Karpas-422 (cell line): Measurements from ENCODE around the gene HECW1. TPM values are rescaled to one million over a fixed set of nuclear protein-coding genes. Genes with fewer than 3 reads are reported as not detected.

Experiments
- DNase-seq: peaks from one replicate; pipeline ENCODE4 v3.0.0-alpha.2; 2015
- H2AFZ ChIP-seq: fragments of 200-600 bp; sonication (generic); 2 replicates; pipeline ENCODE4 v1.6.1; 2014; ENCODE audit warnings: antibody characterized with exemption, low read length, mixed read lengths
- H3K27ac ChIP-seq: fragments of 200-600 bp; sonication (generic); 2 replicates; pipeline ENCODE4 v1.5.1; 2014; ENCODE audit warnings: mild to moderate bottlenecking, low read length, moderate library complexity
- H3K27me3 ChIP-seq: fragments of 200-600 bp; sonication (generic); 2 replicates; pipeline ENCODE4 v1.6.1; 2014; ENCODE audit warnings: low read length, mixed read lengths
- H3K36me3 ChIP-seq: fragments of 200-600 bp; sonication (generic); 2 replicates; pipeline ENCODE4 v1.6.1; 2014; ENCODE audit warnings: low read length, mixed read lengths; ENCODE audit not compliant: insufficient read depth
- H3K4me1 ChIP-seq: fragments of 200-600 bp; sonication (generic); 2 replicates; pipeline ENCODE4 v1.6.1; 2014; ENCODE audit warnings: mild to moderate bottlenecking, low read length, mixed read lengths
- H3K4me2 ChIP-seq: fragments of 200-600 bp; sonication (generic); 2 replicates; pipeline ENCODE4 v1.6.1; 2014; ENCODE audit warnings: low read length, low read depth, mild to moderate bottlenecking; ENCODE audit not compliant: poor library complexity, severe bottlenecking
- H3K4me3 ChIP-seq: fragments of 200-600 bp; sonication (generic); 2 replicates; pipeline ENCODE4 v1.5.1; 2014; ENCODE audit warnings: mild to moderate bottlenecking, antibody characterized with exemption, low read length, mixed read lengths
- H3K79me2 ChIP-seq: fragments of 200-600 bp; sonication (generic); 2 replicates; pipeline ENCODE4 v1.6.1; 2014; ENCODE audit warnings: mild to moderate bottlenecking, low read length, mixed read lengths
- H3K9ac ChIP-seq: fragments of 200-600 bp; sonication (generic); 2 replicates; pipeline ENCODE4 v1.6.0; 2014; ENCODE audit warnings: low read length
- H3K9me2 ChIP-seq: fragments of 200-600 bp; sonication (generic), shearing (Covaris generic); replicated peaks from 2 replicates; pipeline ENCODE4 v1.6.0; 2014; ENCODE audit warnings: mild to moderate bottlenecking, low read length, moderate library complexity; ENCODE audit not compliant: insufficient read depth
- H3K9me3 ChIP-seq: fragments of 300-700, 200-600 bp; sonication (generic); 2 replicates; pipeline ENCODE4 v1.6.1; 2014; ENCODE audit warnings: low read length, mixed read lengths
- H4K20me1 ChIP-seq: fragments of 200-600 bp; sonication (generic); 2 replicates; pipeline ENCODE4 v1.6.1; 2014; ENCODE audit warnings: mild to moderate bottlenecking, antibody characterized with exemption, low read length, low read depth; ENCODE audit not compliant: insufficient read depth
- total RNA-seq: library from RNA; depleted of rRNA; stranded (reverse); fragments of >200 nt; shearing (Covaris generic); gene quantifications from 2 replicates; pipeline ENCODE4 v1.2.3, GENCODE V29; 2014; ENCODE audit warnings: low replicate concordance

HECW1 gene
- total RNA-seq, 1 experiment from 2014 or later = not detected

- Histone ChIP-seq H3K27ac (no peak overlapping the region), H3K9me2 (no peaks in the 10 kb centered on the region), H3K4me2 (no peak overlapping the region), H2AFZ (no peak overlapping the region), H3K9ac (no peak overlapping the region), H3K4me1 (no peaks in the 10 kb centered on the region), H3K36me3 (no peaks in the 10 kb centered on the region), H3K4me3 (no peak overlapping the region), H3K27me3 (no peaks in the 10 kb centered on the region), H4K20me1 (no peaks in the 10 kb centered on the region), H3K79me2 (no peaks in the 10 kb centered on the region), H3K9me3 (no peaks in the 10 kb centered on the region)
- no peak for DNase-seq
Observed at GRCh38 chr7:43408981-43409380, 296.5 kb downstream of the HECW1 start.

- no peaks in the 10 kb centered on the region for H3K27me3 ChIP-seq
- H3K79me2 ChIP-seq = no peaks in the 10 kb centered on the region
- no peak overlapping the region for H3K4me2 ChIP-seq
- DNase-seq = no peak
- H3K9me2 ChIP-seq = no peaks in the 10 kb centered on the region
- H3K9ac ChIP-seq = no peak overlapping the region
- H4K20me1 ChIP-seq = no peaks in the 10 kb centered on the region
- no peaks in the 10 kb centered on the region for H3K9me3 ChIP-seq
- no peaks in the 10 kb centered on the region for H3K36me3 ChIP-seq
- H3K4me1 ChIP-seq = no peaks in the 10 kb centered on the region
- no peak overlapping the region for H2AFZ ChIP-seq
- H3K4me3 ChIP-seq = no peak overlapping the region
- H3K27ac ChIP-seq = no peak overlapping the region
Observed at GRCh38 chr7:43417455-43417854, 305.0 kb downstream of the HECW1 start.

- H3K79me2 ChIP-seq = no peaks in the 10 kb centered on the region
- no peak overlapping the region for H3K4me2 ChIP-seq
- no peak overlapping the region for H3K27ac ChIP-seq
- H3K9ac ChIP-seq = no peak overlapping the region
- no peak for DNase-seq
- H3K9me3 ChIP-seq = no peaks in the 10 kb centered on the region
- H3K27me3 ChIP-seq = no peaks in the 10 kb centered on the region
- no peak overlapping the region for H3K4me3 ChIP-seq
- no peaks in the 10 kb centered on the region for H3K9me2 ChIP-seq
- no peaks in the 10 kb centered on the region for H4K20me1 ChIP-seq
- H3K4me1 ChIP-seq = no peaks in the 10 kb centered on the region
- no peaks in the 10 kb centered on the region for H3K36me3 ChIP-seq
- no peak overlapping the region for H2AFZ ChIP-seq
Observed at GRCh38 chr7:43430411-43430810, 318.0 kb downstream of the HECW1 start.

- H3K9ac ChIP-seq = no peak overlapping the region
- no peak overlapping the region for H3K4me2 ChIP-seq
- no peak overlapping the region for H2AFZ ChIP-seq
- H4K20me1 ChIP-seq = no peaks in the 10 kb centered on the region
- H3K79me2 ChIP-seq = no peaks in the 10 kb centered on the region
- no peaks in the 10 kb centered on the region for H3K9me2 ChIP-seq
- no peak overlapping the region for H3K27ac ChIP-seq
- H3K4me3 ChIP-seq = no peak overlapping the region
- H3K36me3 ChIP-seq = no peaks in the 10 kb centered on the region
- no peak for DNase-seq
- no peaks in the 10 kb centered on the region for H3K9me3 ChIP-seq
- H3K27me3 ChIP-seq = no peaks in the 10 kb centered on the region
- no peaks in the 10 kb centered on the region for H3K4me1 ChIP-seq
Observed at GRCh38 chr7:43431020-43431595, 318.7 kb downstream of the HECW1 start.

- Histone ChIP-seq H3K4me2 (no peak overlapping the region), H2AFZ (no peak overlapping the region), H3K9me3 (no peaks in the 10 kb centered on the region), H4K20me1 (no peaks in the 10 kb centered on the region), H3K27ac (no peak overlapping the region), H3K4me1 (no peaks in the 10 kb centered on the region), H3K4me3 (no peak overlapping the region), H3K79me2 (no peaks in the 10 kb centered on the region), H3K27me3 (no peaks in the 10 kb centered on the region), H3K9ac (no peak overlapping the region), H3K36me3 (no peaks in the 10 kb centered on the region), H3K9me2 (no peaks in the 10 kb centered on the region)
- DNase-seq = no peak
Observed at GRCh38 chr7:43433639-43434038, 321.2 kb downstream of the HECW1 start.

GRCh38 chr7:43437001-43437400 lies 324.6 kb downstream of the HECW1 start:
- no peaks in the 10 kb centered on the region for H3K27me3 ChIP-seq
- no peak overlapping the region for H3K4me2 ChIP-seq
- H3K4me3 ChIP-seq = no peak overlapping the region
- DNase-seq = no peak
- no peaks in the 10 kb centered on the region for H3K36me3 ChIP-seq
- no peak overlapping the region for H2AFZ ChIP-seq
- no peaks in the 10 kb centered on the region for H4K20me1 ChIP-seq
- no peak overlapping the region for H3K9ac ChIP-seq
- no peaks in the 10 kb centered on the region for H3K79me2 ChIP-seq
- no peak overlapping the region for H3K27ac ChIP-seq
- H3K4me1 ChIP-seq = no peaks in the 10 kb centered on the region
- no peaks in the 10 kb centered on the region for H3K9me2 ChIP-seq
- H3K9me3 ChIP-seq = no peaks in the 10 kb centered on the region

- Histone ChIP-seq H3K27me3 (no peaks in the 10 kb centered on the region), H3K9ac (no peak overlapping the region), H3K4me2 (no peak overlapping the region), H3K4me3 (no peak overlapping the region), H3K9me2 (no peaks in the 10 kb centered on the region), H4K20me1 (no peaks in the 10 kb centered on the region), H3K9me3 (no peaks in the 10 kb centered on the region), H3K79me2 (no peaks in the 10 kb centered on the region), H3K36me3 (no peaks in the 10 kb centered on the region), H3K4me1 (no peaks in the 10 kb centered on the region), H3K27ac (no peak overlapping the region), H2AFZ (no peak overlapping the region)
- no peak for DNase-seq
Observed at GRCh38 chr7:43438897-43439479, 326.5 kb downstream of the HECW1 start.

GRCh38 chr7:43439631-43440401 lies 327.4 kb downstream of the HECW1 start:
- no peaks in the 10 kb centered on the region for H3K9me2 ChIP-seq
- H3K27me3 ChIP-seq = no peaks in the 10 kb centered on the region
- no peak overlapping the region for H3K9ac ChIP-seq
- peak; percentile 83 for DNase-seq
- H4K20me1 ChIP-seq = no peaks in the 10 kb centered on the region
- no peak overlapping the region for H3K27ac ChIP-seq
- no peak overlapping the region for H2AFZ ChIP-seq
- H3K36me3 ChIP-seq = no peaks in the 10 kb centered on the region
- H3K79me2 ChIP-seq = no peaks in the 10 kb centered on the region
- no peaks in the 10 kb centered on the region for H3K9me3 ChIP-seq
- H3K4me1 ChIP-seq = no peaks in the 10 kb centered on the region
- H3K4me2 ChIP-seq = no peak overlapping the region
- no peak overlapping the region for H3K4me3 ChIP-seq
